ENCODE results near the gene TNRC18.
"Not testable (repeated sequence)": the region's sequence is repeated elsewhere in the genome, so short reads cannot be mapped to it uniquely, and the experiment has no call there.

Gene TNRC18

GRCh38 chr7:5324961-5325360, 98.7 kb downstream of the TNRC18 start:
- no peak for DNase-seq (ENCODE audit: low spot score)
- no peak overlapping the region for H3K27ac ChIP-seq
- CTCF ChIA-PET: no interaction called here
- POLR2A ChIA-PET (ENCODE audit: low non-redundant PET): no interaction called here
- no peak for TF ChIP-seq CTCF (conservative IDR thresholded peaks at IDR 0.05; ENCODE audit: low read depth)

GRCh38 chr7:5323800-5324781, 99.5 kb downstream of the TNRC18 start:
- CTCF ChIA-PET: interaction anchor here (0.5 kb wide), 1 partner anchor 29 kb away, joined by 3 read pairs; no protein-coding TSS in a partner anchor
- H3K27ac ChIP-seq; POLR2A ChIA-PET (ENCODE audit: low non-redundant PET); DNase-seq (ENCODE audit: low spot score): not testable (repeated sequence)

- H3K27ac ChIP-seq: no peak overlapping the region
- CTCF ChIA-PET: no interaction called here
- DNase-seq (ENCODE audit: low spot score): no peak
- POLR2A ChIA-PET (ENCODE audit: low non-redundant PET): no interaction called here
- TF ChIP-seq CTCF (conservative IDR thresholded peaks at IDR 0.05; ENCODE audit: low read depth): no peak
These were observed 100.8 kb downstream of the TNRC18 start for GRCh38 chr7:5322621-5323410.

GRCh38 chr7:5320802-5321396, 102.7 kb downstream of the TNRC18 start:
- TF ChIP-seq CTCF (conservative IDR thresholded peaks at IDR 0.05; ENCODE audit: low read depth): no peak
- DNase-seq (ENCODE audit: low spot score): no peak
- ChIA-PET CTCF (interaction anchor here (0.6 kb wide), 1 partner anchor 18 kb away, joined by 3 read pairs; no protein-coding TSS in a partner anchor), POLR2A (ENCODE audit: low non-redundant PET) (no interaction called here)
- no peak overlapping the region for H3K27ac ChIP-seq

- CTCF ChIA-PET: interaction anchor here (0.6 kb wide), 1 partner anchor 18 kb away, joined by 3 read pairs; no protein-coding TSS in a partner anchor
- DNase-seq (ENCODE audit: low spot score): no peak
- TF ChIP-seq CTCF (conservative IDR thresholded peaks at IDR 0.05; ENCODE audit: low read depth): no peak
- H3K27ac ChIP-seq: no peak overlapping the region
- POLR2A ChIA-PET (ENCODE audit: low non-redundant PET): no interaction called here
These were observed 103.2 kb downstream of the TNRC18 start for GRCh38 chr7:5320391-5320790.

GRCh38 chr7:5318613-5319012, 105.0 kb downstream of the TNRC18 start:
- POLR2A ChIA-PET (ENCODE audit: low non-redundant PET); H3K27ac ChIP-seq; DNase-seq (ENCODE audit: low spot score): not testable (repeated sequence)
- CTCF ChIA-PET: interaction anchor here (0.6 kb wide), 1 partner anchor 16 kb away, joined by 3 read pairs; no protein-coding TSS in a partner anchor

GRCh38 chr7:5315761-5316160, 107.9 kb downstream of the TNRC18 start:
- CTCF ChIA-PET: no interaction called here
- TF ChIP-seq CTCF (conservative IDR thresholded peaks at IDR 0.05; ENCODE audit: low read depth): no peak
- POLR2A ChIA-PET (ENCODE audit: low non-redundant PET): no interaction called here
- H3K27ac ChIP-seq: no peak overlapping the region
- no peak for DNase-seq (ENCODE audit: low spot score)
